ENCODE measurements around the gene FAM184A.

- TF ChIP-seq EZH2 (IDR thresholded peaks at IDR 0.05; ENCODE audit: insufficient read depth, low read length) (no peak), CTCF (IDR thresholded peaks at IDR 0.05; ENCODE audit: insufficient read depth, low read depth, low read length) (no peak)
Measured at GRCh38 chr6:118914598-118914997, 163.9 kb downstream of the FAM184A start.

Measured in astrocyte (in vitro differentiated cells and primary cell).